HepG2 (cell line): Measurements from ENCODE around the gene LAMC3. TPM values are rescaled to one million over a fixed set of nuclear protein-coding genes. Genes with fewer than 3 reads are reported as not detected.

Experiments
- FOXO1 ChIP-seq: sonication (generic); formaldehyde crosslinking; IDR thresholded peaks from 2 replicates; pipeline ENCODE4 v1.4.0; 2020; ENCODE audit warnings: missing genetic modification reagents
- MEIS1 ChIP-seq: sonication (generic); formaldehyde crosslinking; IDR thresholded peaks from 2 replicates; pipeline ENCODE4 v1.9.0; 2021; ENCODE audit warnings: mild to moderate bottlenecking, missing genetic modification reagents, moderate library complexity, borderline replicate concordance
- NFKBIZ ChIP-seq: IDR thresholded peaks from 2 replicates; pipeline ENCODE4 v1.6.1; 2018; ENCODE audit warnings: missing genetic modification reagents, missing compliant biosample characterization
- SALL2 ChIP-seq: sonication (generic); formaldehyde crosslinking; IDR thresholded peaks from 2 replicates; pipeline ENCODE4 v1.8.1; 2023; ENCODE audit warnings: mild to moderate bottlenecking, missing genetic modification reagents, inconsistent platforms
- polyA plus RNA-seq, 8 experiments: library from polyadenylated mRNA; depleted of rRNA in 3 of 8; stranded (reverse) in 7 of 8; unstranded in 1 of 8; fragments of >200 nt; fragmentation: Illumina TruSeq in 4 of 8; extraction: Trizol in 4 of 8; gene quantifications; 2 replicates each; pipeline versions ENCODE4 v1.2.1 to v1.2.3, GENCODE V29; 2011 to 2016; ENCODE audit warnings: low read depth in 4 of 8, missing spikeins in 1 of 8, mixed read lengths in 1 of 8; ENCODE audit not compliant: insufficient read depth in 1 of 8
- total RNA-seq, 5 experiments: library from RNA; depleted of rRNA; stranded (reverse); fragments of >200 nt; fragmentation: Illumina TruSeq; extraction: Trizol; gene quantifications; 2 replicates each; pipeline ENCODE4 v1.2.3, GENCODE V29; 2016; ENCODE audit warnings: low read depth in 1 of 5
- TF ChIP-seq, protein P1 (sequence below): sonication (generic); formaldehyde crosslinking; IDR thresholded peaks from 2 replicates; pipeline ENCODE4 v1.4.0; 2020; ENCODE audit warnings: mild to moderate bottlenecking, low read depth, missing genetic modification reagents
- TF ChIP-seq, protein P2 (sequence below): sonication (generic); formaldehyde crosslinking; IDR thresholded peaks from 2 replicates; pipeline ENCODE4 v1.8.0; 2022; ENCODE audit warnings: mild to moderate bottlenecking, missing genetic modification reagents; ENCODE audit not compliant: insufficient replicate concordance
- TF ChIP-seq, protein P3 (sequence below): IDR thresholded peaks from 2 replicates; pipeline ENCODE4 v1.6.1; 2012; ENCODE audit warnings: low read length, improper control_type of control experiment
- TF ChIP-seq, protein P4 (sequence below): IDR thresholded peaks from 2 replicates; pipeline ENCODE4 v1.4.0; 2020; ENCODE audit warnings: mild to moderate bottlenecking, missing genetic modification reagents
- TF ChIP-seq, protein P5 (sequence below): sonication (generic); formaldehyde crosslinking; IDR thresholded peaks from 2 replicates; pipeline ENCODE4 v1.4.0; 2020; ENCODE audit warnings: missing genetic modification reagents

Gene LAMC3
- total and polyA plus RNA-seq, 2 of the 13 experiments (the other 11 are each of a cell fraction or from before 2014, with no cell fraction given), result 0.07 to 0.57 TPM

DNA sequence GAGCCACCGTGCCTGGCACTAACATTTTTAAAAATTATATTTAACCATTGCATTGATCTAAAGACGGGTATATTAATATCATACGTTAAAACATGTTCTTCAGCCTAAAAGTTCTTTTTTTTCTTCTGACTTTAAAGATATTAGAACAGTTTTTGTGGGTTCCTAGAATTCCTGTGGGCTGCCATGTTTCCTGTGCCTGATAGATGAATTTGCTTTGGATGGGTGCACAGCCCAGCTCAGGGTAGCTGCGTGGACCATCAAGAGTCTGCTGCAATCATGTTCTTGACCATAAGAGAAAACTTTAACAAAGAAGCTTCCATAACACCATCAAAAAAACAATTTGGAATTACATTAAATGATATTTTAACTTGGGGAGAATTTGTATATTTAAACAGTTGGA is 2.4 kb upstream of the LAMC3 start (continued):
- TF ChIP-seq, protein P1, sequence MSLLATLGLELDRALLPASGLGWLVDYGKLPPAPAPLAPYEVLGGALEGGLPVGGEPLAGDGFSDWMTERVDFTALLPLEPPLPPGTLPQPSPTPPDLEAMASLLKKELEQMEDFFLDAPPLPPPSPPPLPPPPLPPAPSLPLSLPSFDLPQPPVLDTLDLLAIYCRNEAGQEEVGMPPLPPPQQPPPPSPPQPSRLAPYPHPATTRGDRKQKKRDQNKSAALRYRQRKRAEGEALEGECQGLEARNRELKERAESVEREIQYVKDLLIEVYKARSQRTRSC, result no peak
- TF ChIP-seq, protein P2, sequence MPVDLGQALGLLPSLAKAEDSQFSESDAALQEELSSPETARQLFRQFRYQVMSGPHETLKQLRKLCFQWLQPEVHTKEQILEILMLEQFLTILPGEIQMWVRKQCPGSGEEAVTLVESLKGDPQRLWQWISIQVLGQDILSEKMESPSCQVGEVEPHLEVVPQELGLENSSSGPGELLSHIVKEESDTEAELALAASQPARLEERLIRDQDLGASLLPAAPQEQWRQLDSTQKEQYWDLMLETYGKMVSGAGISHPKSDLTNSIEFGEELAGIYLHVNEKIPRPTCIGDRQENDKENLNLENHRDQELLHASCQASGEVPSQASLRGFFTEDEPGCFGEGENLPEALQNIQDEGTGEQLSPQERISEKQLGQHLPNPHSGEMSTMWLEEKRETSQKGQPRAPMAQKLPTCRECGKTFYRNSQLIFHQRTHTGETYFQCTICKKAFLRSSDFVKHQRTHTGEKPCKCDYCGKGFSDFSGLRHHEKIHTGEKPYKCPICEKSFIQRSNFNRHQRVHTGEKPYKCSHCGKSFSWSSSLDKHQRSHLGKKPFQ, result no peak
- TF ChIP-seq FOXO1 (no peak), MEIS1 (CRISPR knock-in tag) (no peak), SALL2 (no peak), NFKBIZ (CRISPR knock-in tag) (no peak)
- TF ChIP-seq, protein P3, sequence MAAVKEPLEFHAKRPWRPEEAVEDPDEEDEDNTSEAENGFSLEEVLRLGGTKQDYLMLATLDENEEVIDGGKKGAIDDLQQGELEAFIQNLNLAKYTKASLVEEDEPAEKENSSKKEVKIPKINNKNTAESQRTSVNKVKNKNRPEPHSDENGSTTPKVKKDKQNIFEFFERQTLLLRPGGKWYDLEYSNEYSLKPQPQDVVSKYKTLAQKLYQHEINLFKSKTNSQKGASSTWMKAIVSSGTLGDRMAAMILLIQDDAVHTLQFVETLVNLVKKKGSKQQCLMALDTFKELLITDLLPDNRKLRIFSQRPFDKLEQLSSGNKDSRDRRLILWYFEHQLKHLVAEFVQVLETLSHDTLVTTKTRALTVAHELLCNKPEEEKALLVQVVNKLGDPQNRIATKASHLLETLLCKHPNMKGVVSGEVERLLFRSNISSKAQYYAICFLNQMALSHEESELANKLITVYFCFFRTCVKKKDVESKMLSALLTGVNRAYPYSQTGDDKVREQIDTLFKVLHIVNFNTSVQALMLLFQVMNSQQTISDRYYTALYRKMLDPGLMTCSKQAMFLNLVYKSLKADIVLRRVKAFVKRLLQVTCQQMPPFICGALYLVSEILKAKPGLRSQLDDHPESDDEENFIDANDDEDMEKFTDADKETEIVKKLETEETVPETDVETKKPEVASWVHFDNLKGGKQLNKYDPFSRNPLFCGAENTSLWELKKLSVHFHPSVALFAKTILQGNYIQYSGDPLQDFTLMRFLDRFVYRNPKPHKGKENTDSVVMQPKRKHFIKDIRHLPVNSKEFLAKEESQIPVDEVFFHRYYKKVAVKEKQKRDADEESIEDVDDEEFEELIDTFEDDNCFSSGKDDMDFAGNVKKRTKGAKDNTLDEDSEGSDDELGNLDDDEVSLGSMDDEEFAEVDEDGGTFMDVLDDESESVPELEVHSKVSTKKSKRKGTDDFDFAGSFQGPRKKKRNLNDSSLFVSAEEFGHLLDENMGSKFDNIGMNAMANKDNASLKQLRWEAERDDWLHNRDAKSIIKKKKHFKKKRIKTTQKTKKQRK, result no peak
- TF ChIP-seq, protein P4, sequence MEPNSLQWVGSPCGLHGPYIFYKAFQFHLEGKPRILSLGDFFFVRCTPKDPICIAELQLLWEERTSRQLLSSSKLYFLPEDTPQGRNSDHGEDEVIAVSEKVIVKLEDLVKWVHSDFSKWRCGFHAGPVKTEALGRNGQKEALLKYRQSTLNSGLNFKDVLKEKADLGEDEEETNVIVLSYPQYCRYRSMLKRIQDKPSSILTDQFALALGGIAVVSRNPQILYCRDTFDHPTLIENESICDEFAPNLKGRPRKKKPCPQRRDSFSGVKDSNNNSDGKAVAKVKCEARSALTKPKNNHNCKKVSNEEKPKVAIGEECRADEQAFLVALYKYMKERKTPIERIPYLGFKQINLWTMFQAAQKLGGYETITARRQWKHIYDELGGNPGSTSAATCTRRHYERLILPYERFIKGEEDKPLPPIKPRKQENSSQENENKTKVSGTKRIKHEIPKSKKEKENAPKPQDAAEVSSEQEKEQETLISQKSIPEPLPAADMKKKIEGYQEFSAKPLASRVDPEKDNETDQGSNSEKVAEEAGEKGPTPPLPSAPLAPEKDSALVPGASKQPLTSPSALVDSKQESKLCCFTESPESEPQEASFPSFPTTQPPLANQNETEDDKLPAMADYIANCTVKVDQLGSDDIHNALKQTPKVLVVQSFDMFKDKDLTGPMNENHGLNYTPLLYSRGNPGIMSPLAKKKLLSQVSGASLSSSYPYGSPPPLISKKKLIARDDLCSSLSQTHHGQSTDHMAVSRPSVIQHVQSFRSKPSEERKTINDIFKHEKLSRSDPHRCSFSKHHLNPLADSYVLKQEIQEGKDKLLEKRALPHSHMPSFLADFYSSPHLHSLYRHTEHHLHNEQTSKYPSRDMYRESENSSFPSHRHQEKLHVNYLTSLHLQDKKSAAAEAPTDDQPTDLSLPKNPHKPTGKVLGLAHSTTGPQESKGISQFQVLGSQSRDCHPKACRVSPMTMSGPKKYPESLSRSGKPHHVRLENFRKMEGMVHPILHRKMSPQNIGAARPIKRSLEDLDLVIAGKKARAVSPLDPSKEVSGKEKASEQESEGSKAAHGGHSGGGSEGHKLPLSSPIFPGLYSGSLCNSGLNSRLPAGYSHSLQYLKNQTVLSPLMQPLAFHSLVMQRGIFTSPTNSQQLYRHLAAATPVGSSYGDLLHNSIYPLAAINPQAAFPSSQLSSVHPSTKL, result no peak
- TF ChIP-seq, protein P5, sequence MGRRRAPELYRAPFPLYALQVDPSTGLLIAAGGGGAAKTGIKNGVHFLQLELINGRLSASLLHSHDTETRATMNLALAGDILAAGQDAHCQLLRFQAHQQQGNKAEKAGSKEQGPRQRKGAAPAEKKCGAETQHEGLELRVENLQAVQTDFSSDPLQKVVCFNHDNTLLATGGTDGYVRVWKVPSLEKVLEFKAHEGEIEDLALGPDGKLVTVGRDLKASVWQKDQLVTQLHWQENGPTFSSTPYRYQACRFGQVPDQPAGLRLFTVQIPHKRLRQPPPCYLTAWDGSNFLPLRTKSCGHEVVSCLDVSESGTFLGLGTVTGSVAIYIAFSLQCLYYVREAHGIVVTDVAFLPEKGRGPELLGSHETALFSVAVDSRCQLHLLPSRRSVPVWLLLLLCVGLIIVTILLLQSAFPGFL (CRISPR knock-in tag), result no peak
